ENCODE results near the gene ZBTB8B.
A peak's percentile ranks its signal among the peaks of the same experiment; 100 is the strongest.
"Not testable (repeated sequence)": the region's sequence is repeated elsewhere in the genome, so short reads cannot be mapped to it uniquely, and the experiment has no call there.

Gene ZBTB8B

GRCh38 chr1:32464716-32465577 lies at the start of gene ZBTB8B:
ZBTB8B (plus strand) TSS chr1:32465072; CDS start chr1:32470625, 5,553 bp downstream.
- peak in 1 of 2 experiments; percentile 23 for DNase-seq (ENCODE audit: low read depth in 2 of 2)

GRCh38 chr1:32421775-32422174 lies 43.1 kb upstream of the ZBTB8B start:
- DNase-seq (ENCODE audit: low read depth in 2 of 2), result no peak

- no peak for DNase-seq (ENCODE audit: low read depth in 2 of 2)
Observed at GRCh38 chr1:32426489-32427255, 38.2 kb upstream of the ZBTB8B start.

- no peak for DNase-seq (ENCODE audit: low read depth in 2 of 2)
Observed at GRCh38 chr1:32427264-32427963, 37.5 kb upstream of the ZBTB8B start.

- no peak for DNase-seq (ENCODE audit: low read depth in 2 of 2)
Observed at GRCh38 chr1:32431736-32432400, 33.0 kb upstream of the ZBTB8B start.

GRCh38 chr1:32438136-32438535 lies 26.7 kb upstream of the ZBTB8B start:
- DNase-seq (ENCODE audit: low read depth in 2 of 2), result no peak

GRCh38 chr1:32438777-32439176 lies 26.1 kb upstream of the ZBTB8B start:
- DNase-seq (ENCODE audit: low read depth in 2 of 2), result not testable (repeated sequence)

GRCh38 chr1:32441467-32441866 lies 23.4 kb upstream of the ZBTB8B start:
- not testable (repeated sequence) for DNase-seq (ENCODE audit: low read depth in 2 of 2)

GRCh38 chr1:32447469-32448185 lies 17.2 kb upstream of the ZBTB8B start:
- no peak for DNase-seq (ENCODE audit: low read depth in 2 of 2)

GRCh38 chr1:32448186-32448772 lies 16.6 kb upstream of the ZBTB8B start:
- peak in 1 of 2 experiments; percentile 38 for DNase-seq (ENCODE audit: low read depth in 2 of 2)

GRCh38 chr1:32448773-32449456 lies 16.0 kb upstream of the ZBTB8B start:
- DNase-seq (ENCODE audit: low read depth in 2 of 2), result no peak

GRCh38 chr1:32449457-32449831 lies 15.4 kb upstream of the ZBTB8B start:
- not testable (repeated sequence) for DNase-seq (ENCODE audit: low read depth in 2 of 2)

GRCh38 chr1:32454726-32455125 lies 10.1 kb upstream of the ZBTB8B start:
- DNase-seq (ENCODE audit: low read depth in 2 of 2), result no peak

GRCh38 chr1:32455958-32456357 lies 8.9 kb upstream of the ZBTB8B start:
- DNase-seq (ENCODE audit: low read depth in 2 of 2), result no peak

GRCh38 chr1:32458798-32459197 lies 6.1 kb upstream of the ZBTB8B start:
- not testable (repeated sequence) for DNase-seq (ENCODE audit: low read depth in 2 of 2)

GRCh38 chr1:32462977-32463376 lies 1.9 kb upstream of the ZBTB8B start:
- not testable (repeated sequence) for DNase-seq (ENCODE audit: low read depth in 2 of 2)

- no peak for DNase-seq (ENCODE audit: low read depth in 2 of 2)
Observed at GRCh38 chr1:32464191-32464715, 619 bp upstream of the ZBTB8B start.

- no peak for DNase-seq (ENCODE audit: low read depth in 2 of 2)
Observed at GRCh38 chr1:32465578-32465933, 684 bp downstream of the ZBTB8B start.

- DNase-seq (ENCODE audit: low read depth in 2 of 2), result no peak
Observed at GRCh38 chr1:32466761-32467160, 1.9 kb downstream of the ZBTB8B start.

- DNase-seq (ENCODE audit: low read depth in 2 of 2), result no peak
Observed at GRCh38 chr1:32468791-32469190, 3.9 kb downstream of the ZBTB8B start.

Data from stimulated activated CD4-positive, alpha-beta T cell treated with anti-CD3 and anti-CD28 coated beads, Interleukin-12 subunit alpha, Interleukin-12 subunit beta, amount 100 ng/mL, for 24 hours (primary cell).